ENCODE data around the gene SAMD4A. TPM values are rescaled to one million over a fixed set of nuclear protein-coding genes. Genes with fewer than 3 reads are reported as not detected.

The SAMD4A gene
- total RNA-seq, 2 donors from 2014 or later, result 1.9 to 8.0 TPM

- H3K36me3 Mint-ChIP-seq (ENCODE audit: low read depth), result peaks cover 7% of the 10 kb centered on the region
- H3K27ac Mint-ChIP-seq, result no peak overlapping the region
- no peaks in the 10 kb centered on the region for H3K9me3 Mint-ChIP-seq
- TF ChIP-seq CTCF (conservative IDR thresholded peaks at IDR 0.05), result no peak
- no peaks in the 10 kb centered on the region for H3K4me1 Mint-ChIP-seq
- H3K27ac ChIP-seq (ENCODE audit: low read depth, low read length), result no peak overlapping the region
- no peaks in the 10 kb centered on the region for H3K27me3 ChIP-seq (ENCODE audit: control insufficient read depth, insufficient read depth, low read length, poor library complexity, severe bottlenecking)
- no peak overlapping the region for H3K4me3 ChIP-seq (ENCODE audit: low read length)
- no peaks in the 10 kb centered on the region for H3K9me3 ChIP-seq (ENCODE audit: control insufficient read depth, low read length)
- DNase-seq, result no peak
- no peaks in the 10 kb centered on the region for H3K27me3 Mint-ChIP-seq (ENCODE audit: insufficient read depth)
- H3K4me1 ChIP-seq (ENCODE audit: control insufficient read depth, insufficient read depth, low read length), result no peaks in the 10 kb centered on the region
- 90 to 100% methylated on average over 8 to 10 of the region's 10 CpGs for WGBS, 2 experiments (ENCODE audit: insufficient coverage in 1 of 2, insufficient read length in 1 of 2)
- no peaks in the 10 kb centered on the region for H3K36me3 ChIP-seq (ENCODE audit: control insufficient read depth, insufficient read depth, low read length)
- no peak overlapping the region for H3K9ac ChIP-seq (ENCODE audit: extremely low read depth, low read length, poor library complexity, severe bottlenecking)
- no peak overlapping the region for H3K4me3 Mint-ChIP-seq
Observed at GRCh38 chr14:54767139-54767431, 200.2 kb downstream of the SAMD4A start.

GRCh38 chr14:54767450-54767849 lies 200.5 kb downstream of the SAMD4A start:
- DNase-seq, result no peak
- Histone ChIP-seq H3K9ac (ENCODE audit: extremely low read depth, low read length, poor library complexity, severe bottlenecking) (no peak overlapping the region), H3K4me1 (ENCODE audit: control insufficient read depth, insufficient read depth, low read length) (no peaks in the 10 kb centered on the region), H3K27ac (ENCODE audit: low read depth, low read length) (no peak overlapping the region), H3K4me3 (ENCODE audit: low read length) (no peak overlapping the region), H3K36me3 (ENCODE audit: control insufficient read depth, insufficient read depth, low read length) (no peaks in the 10 kb centered on the region), H3K9me3 (ENCODE audit: control insufficient read depth, low read length) (no peaks in the 10 kb centered on the region), H3K27me3 (ENCODE audit: control insufficient read depth, insufficient read depth, low read length, poor library complexity, severe bottlenecking) (no peaks in the 10 kb centered on the region)
- H3K36me3 Mint-ChIP-seq (ENCODE audit: low read depth), result peaks cover 5% of the 10 kb centered on the region
- H3K4me1 Mint-ChIP-seq, result peaks cover 3% of the 10 kb centered on the region
- TF ChIP-seq CTCF (conservative IDR thresholded peaks at IDR 0.05), result no peak
- H3K27me3 Mint-ChIP-seq (ENCODE audit: insufficient read depth), result no peaks in the 10 kb centered on the region
- 86% methylated on average over 3 of the region's 3 CpGs; no CpG with 5 or more reads in 1 of the 2 experiments for WGBS, 2 experiments (ENCODE audit: insufficient coverage in 1 of 2, insufficient read length in 1 of 2)
- no peak overlapping the region for H3K4me3 Mint-ChIP-seq
- no peak overlapping the region for H3K27ac Mint-ChIP-seq
- H3K9me3 Mint-ChIP-seq, result no peaks in the 10 kb centered on the region

- DNase-seq, result no peak
- no peak overlapping the region for H3K27ac ChIP-seq (ENCODE audit: low read depth, low read length)
- no peaks in the 10 kb centered on the region for H3K27me3 ChIP-seq (ENCODE audit: control insufficient read depth, insufficient read depth, low read length, poor library complexity, severe bottlenecking)
- Mint-ChIP-seq H3K4me1 (peaks cover 14% of the 10 kb centered on the region), H3K27me3 (ENCODE audit: insufficient read depth) (no peaks in the 10 kb centered on the region), H3K36me3 (ENCODE audit: low read depth) (peaks cover 5% of the 10 kb centered on the region), H3K9me3 (peaks cover 2% of the 10 kb centered on the region), H3K27ac (no peak overlapping the region), H3K4me3 (no peak overlapping the region)
- no peak for TF ChIP-seq CTCF (conservative IDR thresholded peaks at IDR 0.05)
- no peaks in the 10 kb centered on the region for H3K4me1 ChIP-seq (ENCODE audit: control insufficient read depth, insufficient read depth, low read length)
- H3K9ac ChIP-seq (ENCODE audit: extremely low read depth, low read length, poor library complexity, severe bottlenecking), result no peak overlapping the region
- H3K36me3 ChIP-seq (ENCODE audit: control insufficient read depth, insufficient read depth, low read length), result no peaks in the 10 kb centered on the region
- WGBS, 2 experiments (ENCODE audit: insufficient coverage in 1 of 2, insufficient read length in 1 of 2), result 82 to 85% methylated on average over 7 to 9 of the region's 9 CpGs
- H3K4me3 ChIP-seq (ENCODE audit: low read length), result no peak overlapping the region
- no peaks in the 10 kb centered on the region for H3K9me3 ChIP-seq (ENCODE audit: control insufficient read depth, low read length)
Observed at GRCh38 chr14:54768501-54769129, 201.7 kb downstream of the SAMD4A start.
